OCI-M1 (cell line): ENCODE results near the gene OR5B17.
"Not testable (repeated sequence)": the region's sequence is repeated elsewhere in the genome, so short reads cannot be mapped to it uniquely, and the experiment has no call there.

ENCODE experiments used
- DNase-seq: peaks from one replicate; lab custom pipeline; 2025; lab: John Stamatoyannopoulos, UW

The OR5B17 gene

GRCh38 chr11:58358969-58359368, at the start of gene OR5B17:
Gene OR5B17 (minus strand): TSS chr11:58359069. CDS start chr11:58359069, 0 bp downstream.
- no peak for DNase-seq

- no peak for DNase-seq
These were observed 47.9 kb upstream of the OR5B17 start, which contains the start of gene OR5B3 for GRCh38 chr11:58406774-58407173. Gene OR5B3 (minus strand): TSS chr11:58406874. CDS start chr11:58403409, 3,465 bp downstream.

GRCh38 chr11:58399622-58400021, 40.8 kb upstream of the OR5B17 start:
- not testable (repeated sequence) for DNase-seq

- no peak for DNase-seq
These were observed 36.7 kb upstream of the OR5B17 start for GRCh38 chr11:58395581-58395980.

GRCh38 chr11:58394195-58394594, 35.3 kb upstream of the OR5B17 start:
- no peak for DNase-seq

- DNase-seq: no peak
These were observed 33.9 kb upstream of the OR5B17 start for GRCh38 chr11:58392746-58393145.

- no peak for DNase-seq
These were observed 33.0 kb upstream of the OR5B17 start for GRCh38 chr11:58391879-58392278.

GRCh38 chr11:58390551-58391063, 31.7 kb upstream of the OR5B17 start:
- no peak for DNase-seq

- DNase-seq: no peak
These were observed 4.1 kb downstream of the OR5B17 start for GRCh38 chr11:58354727-58355126.

- no peak for DNase-seq
These were observed 13.7 kb downstream of the OR5B17 start for GRCh38 chr11:58345204-58345603.

GRCh38 chr11:58334708-58335107, 24.2 kb downstream of the OR5B17 start:
- DNase-seq: no peak

GRCh38 chr11:58330861-58331260, 28.0 kb downstream of the OR5B17 start:
- DNase-seq: no peak

- DNase-seq: no peak
These were observed 40.3 kb downstream of the OR5B17 start for GRCh38 chr11:58318532-58318931.

GRCh38 chr11:58316142-58316541, 42.7 kb downstream of the OR5B17 start:
- no peak for DNase-seq
